NCI-H1105 treated with DMSO at 0.1 percent for 48 hours (cell line): Measurements from ENCODE around the gene SHB.
"Not testable (repeated sequence)": the region's sequence is repeated elsewhere in the genome, so short reads cannot be mapped to it uniquely, and the experiment has no call there.

Experiments
- DNase-seq: peaks from one replicate; lab custom pipeline; 2025; lab: John Stamatoyannopoulos, UW

The SHB gene

DNA sequence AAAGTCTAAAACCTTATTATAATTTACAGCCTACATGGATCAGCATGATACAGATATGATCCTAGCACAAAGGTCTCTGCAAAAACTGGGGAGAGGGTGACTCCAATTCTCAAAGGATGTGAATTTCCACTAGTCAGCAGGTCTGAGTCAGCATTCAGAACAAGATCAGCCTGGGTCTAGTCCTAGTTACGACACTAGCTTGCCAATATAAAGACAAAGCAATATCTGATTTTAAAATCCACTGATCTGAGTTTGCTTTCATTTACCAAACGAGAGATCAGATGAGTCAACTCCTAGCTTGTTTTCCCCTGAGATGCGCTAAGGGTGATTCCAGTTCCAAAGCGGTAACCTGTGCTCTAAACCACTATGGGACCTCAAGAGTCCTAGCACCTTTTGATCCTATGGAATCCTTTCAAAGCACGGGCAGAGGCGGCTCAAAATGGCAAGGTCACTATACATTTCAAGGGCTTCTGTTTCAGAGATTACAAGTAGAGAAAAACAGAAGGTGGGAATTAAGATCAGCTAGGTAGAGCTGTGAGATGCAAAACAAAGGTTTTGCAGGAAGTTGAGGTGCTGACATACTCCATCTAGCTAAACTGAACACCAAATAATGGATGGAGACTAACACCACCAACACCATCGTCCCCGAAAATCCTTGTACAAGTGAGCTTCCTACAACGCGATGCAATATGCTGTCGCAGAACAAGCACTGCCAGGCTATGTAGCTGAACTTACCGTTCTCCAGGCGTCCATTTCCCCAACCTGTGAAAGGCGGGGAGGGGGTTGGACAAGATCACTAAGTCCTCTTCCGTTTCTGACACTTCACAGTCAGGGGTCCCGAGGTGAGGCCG is 166.0 kb downstream of the SHB start:
- peak; percentile 7 for DNase-seq

DNA sequence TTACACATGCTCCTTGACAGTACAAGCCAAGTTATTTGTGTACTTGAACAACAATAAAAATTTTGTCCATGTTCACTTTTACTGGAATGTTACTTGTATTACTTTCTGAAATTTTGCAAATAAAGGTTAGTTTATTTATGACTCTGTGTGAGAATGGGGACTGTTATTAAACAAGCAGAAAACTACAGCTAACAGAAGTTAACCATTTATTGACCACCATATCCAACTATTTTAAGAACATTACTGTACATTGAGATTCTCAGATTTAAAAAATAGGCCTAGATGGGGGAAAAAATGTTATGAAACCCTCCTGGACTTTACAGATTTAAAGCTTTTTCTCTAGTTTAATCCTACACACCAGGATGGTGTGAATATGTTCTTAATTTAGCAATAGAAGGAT is 166.9 kb downstream of the SHB start:
- DNase-seq = no peak

DNA sequence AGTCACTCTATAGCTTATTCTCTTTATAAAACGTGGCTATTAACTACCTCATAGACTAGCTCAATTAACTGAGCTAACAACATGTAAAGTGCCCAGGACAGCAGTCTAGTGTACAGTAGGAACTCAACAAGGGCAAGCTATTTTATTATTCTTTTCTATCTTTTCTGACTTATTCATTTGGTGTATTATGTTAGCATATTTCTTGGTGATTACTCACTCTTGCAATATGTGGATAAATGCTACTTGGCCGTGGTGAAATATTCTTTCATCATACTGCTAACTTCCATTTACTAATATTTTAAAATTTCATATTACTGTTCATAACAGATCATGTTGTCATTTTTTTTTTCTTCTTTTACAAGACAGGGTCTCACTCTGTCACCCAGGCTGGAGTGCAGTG is 170.0 kb downstream of the SHB start:
- DNase-seq = no peak

DNA sequence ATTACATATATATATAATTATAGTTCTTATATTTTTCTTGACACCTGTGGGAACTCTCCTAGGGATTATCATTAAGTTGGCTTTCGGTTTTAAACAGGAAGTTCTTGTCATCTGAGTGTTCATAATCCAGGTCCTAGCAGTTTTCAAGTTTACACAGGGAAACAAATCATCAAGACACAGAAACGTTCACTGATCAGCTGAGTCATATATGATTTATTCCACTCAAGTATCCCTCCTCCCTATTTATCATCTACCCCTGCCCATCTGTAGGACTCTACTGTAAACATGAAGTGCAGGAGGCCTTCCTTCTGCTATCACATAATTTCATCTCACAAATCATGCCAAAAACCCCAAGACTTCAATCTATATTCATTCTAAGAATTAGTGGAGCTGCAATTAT is 171.4 kb downstream of the SHB start:
- DNase-seq = no peak

DNA sequence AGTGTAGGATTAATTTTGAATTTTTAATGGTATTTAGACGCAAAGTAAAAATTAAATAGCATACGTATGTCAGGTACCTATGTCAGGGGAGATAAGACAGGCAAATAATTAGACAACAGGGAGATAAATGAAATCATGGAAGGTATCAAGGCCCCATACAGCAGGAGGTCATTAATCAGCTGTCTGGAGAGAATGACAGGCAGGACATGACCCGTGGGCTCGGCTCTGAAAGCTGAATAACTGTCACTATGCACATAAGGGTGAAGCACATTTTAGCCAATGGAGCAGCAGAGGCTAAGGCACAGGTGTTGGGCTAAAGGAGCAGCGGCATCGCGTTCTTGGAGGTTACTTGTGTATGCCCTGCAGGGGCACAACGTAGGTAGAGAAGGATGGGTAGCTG is 177.0 kb downstream of the SHB start:
- DNase-seq = no peak

DNA sequence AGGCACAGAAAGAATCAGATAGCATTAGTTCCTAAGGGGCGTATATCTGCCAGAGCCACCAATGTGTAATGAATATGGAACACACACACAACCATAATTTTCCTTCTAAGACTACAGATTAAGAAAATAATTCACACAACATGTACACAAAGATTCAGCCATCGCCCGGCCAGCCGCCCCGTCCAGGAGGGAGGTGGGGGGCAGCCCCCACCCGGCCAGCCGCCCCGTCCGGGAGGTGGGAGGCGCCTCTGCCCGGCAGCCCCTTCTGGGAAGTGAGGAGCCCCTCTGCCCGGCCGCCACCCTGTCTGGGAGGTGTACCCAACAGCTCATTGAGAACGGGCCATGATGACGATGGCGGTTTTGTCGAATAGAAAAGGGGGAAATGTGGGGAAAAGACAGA is 178.0 kb downstream of the SHB start:
- not testable (repeated sequence) for DNase-seq

DNA sequence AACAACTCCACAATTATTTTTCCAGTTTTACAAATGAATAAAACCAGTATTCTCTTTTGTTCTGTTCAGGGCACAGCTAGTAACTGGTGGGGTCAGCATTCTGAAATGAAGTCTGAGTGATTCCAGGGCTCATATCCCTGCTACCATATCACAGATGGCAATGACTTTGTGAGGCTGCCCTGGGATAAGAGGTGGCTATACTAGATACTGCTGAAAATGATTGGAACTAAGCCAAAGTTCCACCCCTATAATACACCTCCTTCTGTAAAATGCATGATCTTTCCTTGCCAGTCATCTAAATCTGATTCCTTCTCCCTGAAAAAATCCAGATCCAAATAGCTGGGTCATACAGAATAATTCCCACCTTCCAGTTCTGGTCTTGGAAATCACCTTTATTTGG is 179.5 kb downstream of the SHB start:
- DNase-seq = no peak

DNA sequence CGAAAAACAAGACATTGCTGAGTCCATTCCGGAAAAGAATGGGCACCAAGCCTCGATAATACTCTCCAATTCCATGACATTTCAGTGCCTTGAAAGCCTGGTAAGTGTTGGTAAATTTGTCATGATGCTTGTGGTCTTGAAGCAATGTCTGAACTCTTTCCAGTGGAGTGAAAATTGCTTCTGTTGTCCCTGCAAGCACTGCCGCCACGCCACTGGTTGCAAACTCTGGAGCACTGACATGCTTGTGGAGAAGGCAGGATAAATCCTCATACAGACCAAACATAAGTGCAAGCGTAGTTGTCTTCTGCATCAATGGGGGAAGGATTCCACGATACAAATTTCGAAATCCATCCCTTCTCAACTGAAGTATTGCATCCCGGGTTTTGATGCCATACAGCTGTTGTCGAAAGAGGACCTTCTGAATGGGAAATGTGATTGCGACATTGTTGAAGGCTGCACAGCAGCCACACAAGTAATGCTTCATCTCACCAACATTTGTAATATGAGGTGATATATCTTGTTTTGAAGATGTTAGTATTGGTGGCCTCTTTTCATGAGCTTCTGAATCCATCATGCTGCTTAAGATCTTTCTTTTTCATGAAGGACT is 180.9 kb downstream of the SHB start:
- not testable (repeated sequence) for DNase-seq

DNA sequence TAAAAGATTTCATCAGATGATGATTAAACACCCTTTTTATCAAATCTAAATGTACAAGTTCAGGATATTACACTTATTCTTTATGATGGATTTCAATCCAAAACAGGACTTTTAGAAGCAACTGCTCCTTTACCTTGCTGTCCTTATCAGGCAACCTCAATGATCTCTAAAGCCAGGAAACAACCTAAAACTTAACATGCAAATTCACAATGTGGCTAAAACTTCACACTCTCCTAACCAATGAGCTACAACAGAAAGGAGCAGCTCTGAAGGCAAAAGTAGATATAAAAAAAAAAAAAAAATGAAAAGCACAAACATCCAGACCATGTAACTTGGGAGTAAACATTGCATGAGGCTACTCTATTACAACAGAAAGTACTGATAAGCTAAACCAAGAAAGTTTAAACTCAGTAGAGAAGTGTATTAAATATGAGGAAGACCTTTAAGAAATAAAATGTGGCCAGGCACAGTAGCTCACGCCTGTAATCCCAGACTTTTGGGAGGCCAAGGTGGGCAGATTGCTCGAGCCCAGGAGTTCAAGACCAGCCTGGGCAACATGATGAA is 188.0 kb downstream of the SHB start:
- DNase-seq = no peak

DNA sequence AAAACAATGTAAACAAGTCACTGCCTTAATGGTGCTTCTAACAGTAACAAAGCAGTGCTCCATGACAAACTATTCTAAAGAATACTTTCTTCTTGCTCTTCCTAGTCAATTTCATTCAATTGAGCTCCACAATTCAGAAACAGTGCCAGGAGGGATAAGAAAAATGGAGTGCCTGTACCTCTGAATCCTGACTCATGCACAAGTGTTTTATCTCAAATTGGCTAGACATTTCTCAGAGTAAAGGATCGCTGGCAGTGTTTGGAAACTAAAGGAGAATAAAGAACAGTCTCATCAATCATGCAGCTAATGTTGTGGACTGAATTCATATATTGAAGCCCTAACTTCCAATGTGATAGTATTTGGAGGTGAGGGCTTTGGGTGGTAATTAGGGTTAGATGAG is 192.7 kb downstream of the SHB start:
- DNase-seq = no peak

DNA sequence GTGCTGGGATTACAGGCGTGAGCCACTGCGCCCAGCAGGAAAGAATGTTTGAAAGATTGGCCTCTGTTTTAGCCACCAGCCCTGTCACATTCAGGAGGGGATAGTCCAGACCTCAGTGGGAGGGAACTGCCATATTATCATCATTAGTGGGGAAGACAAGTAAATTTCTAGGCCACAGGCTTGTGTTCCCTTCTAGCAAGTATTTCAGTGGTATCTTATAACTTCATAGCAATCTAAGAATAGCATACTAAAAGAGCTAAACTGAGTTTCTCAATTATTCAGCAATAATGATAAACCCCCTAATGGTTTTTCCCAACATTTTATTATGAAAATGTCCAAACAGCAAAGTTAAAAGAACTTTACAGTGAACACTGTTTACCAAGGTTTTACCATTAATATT is 195.1 kb downstream of the SHB start:
- no peak for DNase-seq

DNA sequence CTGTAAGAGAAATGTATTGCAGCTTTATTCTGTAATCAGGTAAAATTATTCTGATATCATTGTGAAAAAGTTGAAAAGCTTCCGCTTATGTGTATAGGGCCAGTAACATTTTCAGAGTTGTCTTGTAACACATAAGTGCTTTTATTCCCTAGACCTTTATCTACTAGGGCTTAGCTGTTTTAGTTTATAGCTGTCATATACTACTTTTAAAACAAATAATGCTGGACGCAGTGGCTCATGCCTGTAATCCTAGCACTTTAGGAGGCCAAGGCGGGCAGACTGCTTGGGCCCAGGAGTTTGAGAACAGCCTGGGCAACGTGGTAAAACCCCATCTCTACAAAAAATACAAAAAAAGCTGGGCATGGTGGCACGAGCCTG is 198.2 kb downstream of the SHB start:
- no peak for DNase-seq

DNA sequence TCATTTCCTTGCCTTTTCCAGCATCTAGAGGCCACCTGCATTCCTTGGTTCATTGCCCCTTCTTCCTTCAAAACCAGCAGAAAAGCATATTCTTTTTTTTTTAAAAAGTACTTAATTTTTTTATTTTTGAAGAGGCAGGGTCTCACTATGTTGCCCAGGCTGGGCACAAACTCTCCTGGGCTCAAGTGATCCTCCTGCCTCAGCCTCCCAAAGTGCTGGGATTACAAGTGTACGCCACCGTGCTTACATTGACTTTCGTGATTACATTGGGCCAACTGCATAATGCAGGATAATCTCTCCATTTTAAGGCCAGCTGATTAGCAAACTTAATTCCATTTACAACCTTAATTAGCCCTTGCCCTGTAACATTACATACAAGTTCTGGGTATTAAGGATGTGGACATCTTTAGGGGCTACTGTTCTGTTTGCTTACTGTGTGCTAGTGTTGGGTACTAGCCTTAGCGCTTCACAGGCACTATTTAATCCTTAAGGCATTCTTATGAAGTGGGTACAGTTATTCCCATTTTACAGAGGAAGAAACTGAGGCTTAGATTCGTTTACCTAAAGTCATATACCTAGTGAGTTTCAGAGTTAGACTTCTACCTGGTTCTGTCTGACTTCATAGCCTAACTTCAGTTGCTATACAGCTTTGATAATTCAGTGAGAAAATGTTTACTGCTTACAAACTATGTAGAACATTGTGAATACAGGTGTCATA is 198.8 kb downstream of the SHB start:
- DNase-seq = no peak
